Hepatocyte (in vitro differentiated cells): ENCODE data around the gene KRT77.

ENCODE experiments used
- EZH2 ChIP-seq: fragments of 200-600 bp; sonication (generic); IDR thresholded peaks from 2 replicates; pipeline ENCODE4 v1.6.1; 2016; ENCODE audit warnings: antibody characterized with exemption, mild to moderate bottlenecking, borderline replicate concordance
- TF ChIP-seq, protein P1 (sequence below): fragments of 200-600 bp; sonication (generic); IDR thresholded peaks from 2 replicates; pipeline ENCODE4 v1.5.1; 2016; ENCODE audit warnings: antibody characterized with exemption, mild to moderate bottlenecking; ENCODE audit not compliant: poor library complexity

GRCh38 chr12:52644078-52644415 is 59.3 kb downstream of the KRT77 start:
- TF ChIP-seq, protein P1, sequence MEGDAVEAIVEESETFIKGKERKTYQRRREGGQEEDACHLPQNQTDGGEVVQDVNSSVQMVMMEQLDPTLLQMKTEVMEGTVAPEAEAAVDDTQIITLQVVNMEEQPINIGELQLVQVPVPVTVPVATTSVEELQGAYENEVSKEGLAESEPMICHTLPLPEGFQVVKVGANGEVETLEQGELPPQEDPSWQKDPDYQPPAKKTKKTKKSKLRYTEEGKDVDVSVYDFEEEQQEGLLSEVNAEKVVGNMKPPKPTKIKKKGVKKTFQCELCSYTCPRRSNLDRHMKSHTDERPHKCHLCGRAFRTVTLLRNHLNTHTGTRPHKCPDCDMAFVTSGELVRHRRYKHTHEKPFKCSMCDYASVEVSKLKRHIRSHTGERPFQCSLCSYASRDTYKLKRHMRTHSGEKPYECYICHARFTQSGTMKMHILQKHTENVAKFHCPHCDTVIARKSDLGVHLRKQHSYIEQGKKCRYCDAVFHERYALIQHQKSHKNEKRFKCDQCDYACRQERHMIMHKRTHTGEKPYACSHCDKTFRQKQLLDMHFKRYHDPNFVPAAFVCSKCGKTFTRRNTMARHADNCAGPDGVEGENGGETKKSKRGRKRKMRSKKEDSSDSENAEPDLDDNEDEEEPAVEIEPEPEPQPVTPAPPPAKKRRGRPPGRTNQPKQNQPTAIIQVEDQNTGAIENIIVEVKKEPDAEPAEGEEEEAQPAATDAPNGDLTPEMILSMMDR, result no peak
- no peak for TF ChIP-seq EZH2
